ENCODE data around the gene LMAN2.

The LMAN2 gene

DNA sequence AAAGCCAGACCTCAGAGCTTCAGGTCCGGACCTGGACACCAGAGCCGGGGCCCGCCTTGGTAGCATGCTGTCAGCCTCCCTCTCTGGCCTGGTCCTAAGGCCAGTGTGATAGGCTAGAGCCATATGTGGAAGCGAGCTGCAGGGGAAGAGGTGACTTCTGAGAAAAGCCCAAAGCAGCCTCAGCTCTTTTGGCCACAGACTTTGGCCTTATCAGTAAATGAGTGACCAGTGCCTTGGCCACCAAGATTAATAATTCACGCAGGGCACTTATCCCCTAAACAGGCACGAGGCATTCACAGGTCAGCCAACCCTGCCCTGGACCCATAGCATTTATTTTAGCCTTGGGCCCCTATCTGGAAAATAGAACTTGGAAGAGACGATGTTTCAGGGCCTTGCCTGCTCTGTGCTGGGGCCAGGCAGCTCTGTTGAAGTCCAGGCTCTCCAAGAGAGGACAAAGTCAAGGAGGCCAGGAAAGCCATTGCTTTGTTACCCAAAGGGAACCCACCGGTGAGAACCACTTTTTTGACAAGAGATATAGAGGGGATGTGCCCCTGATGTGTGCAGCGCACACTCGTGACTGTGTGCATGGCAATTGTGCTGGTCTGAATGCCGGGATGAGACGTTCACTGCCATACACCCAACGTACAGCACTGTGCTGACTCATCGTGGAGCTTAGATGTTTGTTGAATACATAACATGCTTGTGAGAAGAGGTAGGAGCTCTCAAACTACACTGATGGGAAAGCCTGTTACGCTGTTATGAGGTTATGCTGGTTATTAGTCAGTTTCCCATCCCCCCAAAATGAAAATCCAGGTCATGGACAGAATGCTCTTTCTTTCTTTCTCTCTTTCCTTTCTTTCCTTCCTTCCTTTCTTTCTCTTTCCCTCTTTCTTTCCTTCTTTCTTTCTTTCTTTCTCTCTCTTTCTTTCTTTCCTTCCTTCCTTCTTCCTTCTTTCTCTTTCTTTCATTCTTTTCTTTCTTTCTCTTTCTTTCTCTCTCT, 27.7 kb upstream of the LMAN2 start:
- 70% methylated on average over 13 of the region's 15 CpGs for WGBS
- no peak overlapping the region for H3K4me2 ChIP-seq (ENCODE audit: low read length, poor library complexity, severe bottlenecking)
- no peaks in the 10 kb centered on the region for H3K36me3 ChIP-seq (ENCODE audit: control insufficient read depth in 1 of 2, insufficient read depth in 2 of 2, low read depth in 1 of 2, low read length in 2 of 2)
- no peak overlapping the region for H2AFZ ChIP-seq (ENCODE audit: low read depth, low read length)
- H3K4me1 ChIP-seq (ENCODE audit: control insufficient read depth, insufficient read depth, low read depth, low read length), result peaks cover 18% of the 10 kb centered on the region
- H3K4me3 ChIP-seq (ENCODE audit: insufficient read depth in 1 of 2, low read depth in 1 of 2, low read length in 2 of 2), result no peak overlapping the region
- no peak overlapping the region for H2BK15ac ChIP-seq (ENCODE audit: low read depth, poor library complexity, severe bottlenecking)
- H3K79me1 ChIP-seq (replicated peaks; ENCODE audit: low read length, poor library complexity, severe bottlenecking), result no peaks in the 10 kb centered on the region
- no peaks in the 10 kb centered on the region for H3K9me3 ChIP-seq (ENCODE audit: control insufficient read depth, low read length)
- peak overlapping the region in 1 of 2 experiments; percentile 60 for H3K4ac ChIP-seq (ENCODE audit: low read depth in 1 of 2, low read length in 2 of 2)
- H3K27ac ChIP-seq (ENCODE audit: low read length, poor library complexity, severe bottlenecking), result peak overlapping the region; percentile 79
- H3K14ac ChIP-seq (ENCODE audit: low read length in 2 of 2), result peak overlapping the region in 1 of 2 experiments; percentile 46
- peak overlapping the region; percentile 53 to 55 for H2BK12ac ChIP-seq (ENCODE audit: low read length in 2 of 2)
- no peak overlapping the region for H3K23ac ChIP-seq (ENCODE audit: low read length in 2 of 2)
- peak overlapping the region; percentile 11 to 59 for H3K18ac ChIP-seq (ENCODE audit: low read depth in 1 of 2, low read length in 2 of 2)
- H2BK120ac ChIP-seq (ENCODE audit: low read depth, low read length), result no peak overlapping the region
- H4K8ac ChIP-seq (ENCODE audit: low read length), result peak overlapping the region; percentile 76
- no peak overlapping the region for H3K9ac ChIP-seq (ENCODE audit: low read length)
- H3K27me3 ChIP-seq (ENCODE audit: control insufficient read depth in 1 of 2, insufficient read depth in 1 of 2, low read length in 2 of 2), result peaks cover 3 to 56% of the 10 kb centered on the region in 2 experiments
- H2AK5ac ChIP-seq (ENCODE audit: low read length, severe bottlenecking), result no peak overlapping the region
- peak overlapping the region; percentile 5 for H4K91ac ChIP-seq (ENCODE audit: low read length)
- DNase-seq, result peak; percentile 90
- peak overlapping the region; percentile 37 for H2BK5ac ChIP-seq (ENCODE audit: low read depth, low read length, poor library complexity, severe bottlenecking)

DNA sequence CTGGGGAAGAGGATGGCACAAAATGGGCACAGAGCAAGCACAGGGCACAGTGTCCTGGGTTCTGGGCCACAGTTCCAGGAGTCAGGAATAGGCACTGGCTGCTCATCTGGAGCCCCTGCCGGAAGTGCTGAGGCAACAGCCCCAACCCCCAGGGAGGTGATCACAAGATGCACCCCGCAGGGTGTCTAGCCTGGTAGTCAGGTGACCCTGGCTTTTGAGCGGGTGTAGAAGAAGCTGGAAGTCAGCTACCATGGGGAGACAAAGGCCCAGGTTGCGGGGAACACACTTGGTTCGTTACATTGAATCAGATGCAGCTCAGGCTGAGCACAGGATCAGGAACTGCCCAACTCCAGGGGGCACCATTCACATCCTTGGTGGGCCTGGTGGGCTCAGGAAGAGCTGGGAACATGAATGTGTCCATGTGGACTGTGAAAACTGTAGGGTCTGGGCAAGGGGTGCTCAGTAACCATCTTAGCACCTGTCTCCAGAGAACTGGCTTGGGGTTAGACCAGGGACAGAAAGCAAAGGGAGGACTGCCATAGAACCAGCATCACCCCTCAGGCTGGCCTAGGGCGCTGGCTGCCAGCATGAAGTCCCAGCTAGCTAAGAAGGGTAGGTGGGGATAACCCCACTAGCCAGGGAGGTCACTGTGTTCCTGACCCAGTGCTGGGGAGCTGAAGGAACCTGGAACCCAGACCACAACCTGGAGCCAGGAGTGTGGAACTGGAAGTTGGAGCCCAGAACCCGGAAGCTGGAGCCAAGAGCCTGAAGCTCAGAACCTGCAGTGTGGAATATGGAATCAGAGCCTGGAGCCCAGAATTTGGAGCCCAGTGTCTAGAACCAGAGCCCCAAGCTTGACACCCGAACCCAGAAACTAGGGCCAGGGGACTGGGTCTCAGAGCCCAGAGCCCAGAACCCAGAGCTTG, 26.6 kb upstream of the LMAN2 start:
- WGBS, result 96% methylated on average over 8 of the region's 8 CpGs
- Histone ChIP-seq H3K79me1 (replicated peaks; ENCODE audit: low read length, poor library complexity, severe bottlenecking) (no peaks in the 10 kb centered on the region), H2BK5ac (ENCODE audit: low read depth, low read length, poor library complexity, severe bottlenecking) (no peak overlapping the region), H2AK5ac (ENCODE audit: low read length, severe bottlenecking) (peak overlapping the region; percentile 29), H3K27ac (ENCODE audit: low read length, poor library complexity, severe bottlenecking) (no peak overlapping the region), H3K23ac (ENCODE audit: low read length in 2 of 2) (no peak overlapping the region), H3K9me3 (ENCODE audit: control insufficient read depth, low read length) (no peaks in the 10 kb centered on the region), H3K9ac (ENCODE audit: low read length) (no peak overlapping the region), H3K4me2 (ENCODE audit: low read length, poor library complexity, severe bottlenecking) (no peak overlapping the region), H2AFZ (ENCODE audit: low read depth, low read length) (no peak overlapping the region), H2BK12ac (ENCODE audit: low read length in 2 of 2) (no peak overlapping the region), H3K4ac (ENCODE audit: low read depth in 1 of 2, low read length in 2 of 2) (no peak overlapping the region), H3K36me3 (ENCODE audit: control insufficient read depth in 1 of 2, insufficient read depth in 2 of 2, low read depth in 1 of 2, low read length in 2 of 2) (peaks cover 0 to 4% of the 10 kb centered on the region in 2 experiments), H3K18ac (ENCODE audit: low read depth in 1 of 2, low read length in 2 of 2) (no peak overlapping the region), H2BK15ac (ENCODE audit: low read depth, poor library complexity, severe bottlenecking) (no peak overlapping the region), H3K27me3 (ENCODE audit: control insufficient read depth in 1 of 2, insufficient read depth in 1 of 2, low read length in 2 of 2) (peaks cover 0 to 54% of the 10 kb centered on the region in 2 experiments), H3K4me3 (ENCODE audit: insufficient read depth in 1 of 2, low read depth in 1 of 2, low read length in 2 of 2) (no peak overlapping the region), H2BK120ac (ENCODE audit: low read depth, low read length) (no peak overlapping the region), H3K4me1 (ENCODE audit: control insufficient read depth, insufficient read depth, low read depth, low read length) (peaks cover 18% of the 10 kb centered on the region), H4K91ac (ENCODE audit: low read length) (no peak overlapping the region), H4K8ac (ENCODE audit: low read length) (no peak overlapping the region), H3K14ac (ENCODE audit: low read length in 2 of 2) (no peak overlapping the region)
- no peak for DNase-seq

- no peak overlapping the region for H3K4me2 ChIP-seq (ENCODE audit: low read length, poor library complexity, severe bottlenecking)
- no peak overlapping the region for H2BK5ac ChIP-seq (ENCODE audit: low read depth, low read length, poor library complexity, severe bottlenecking)
- no peak overlapping the region for H2AK5ac ChIP-seq (ENCODE audit: low read length, severe bottlenecking)
- H3K14ac ChIP-seq (ENCODE audit: low read length in 2 of 2), result no peak overlapping the region
- no peak overlapping the region for H3K18ac ChIP-seq (ENCODE audit: low read depth in 1 of 2, low read length in 2 of 2)
- no peak overlapping the region for H3K23ac ChIP-seq (ENCODE audit: low read length in 2 of 2)
- no peak overlapping the region for H2AFZ ChIP-seq (ENCODE audit: low read depth, low read length)
- H4K91ac ChIP-seq (ENCODE audit: low read length), result no peak overlapping the region
- no peak overlapping the region for H4K8ac ChIP-seq (ENCODE audit: low read length)
- H2BK15ac ChIP-seq (ENCODE audit: low read depth, poor library complexity, severe bottlenecking), result no peak overlapping the region
- H3K27me3 ChIP-seq (ENCODE audit: control insufficient read depth in 1 of 2, insufficient read depth in 1 of 2, low read length in 2 of 2), result peaks cover 0 to 35% of the 10 kb centered on the region in 2 experiments
- H3K4me3 ChIP-seq (ENCODE audit: insufficient read depth in 1 of 2, low read depth in 1 of 2, low read length in 2 of 2), result no peak overlapping the region
- no peak overlapping the region for H2BK120ac ChIP-seq (ENCODE audit: low read depth, low read length)
- H3K79me1 ChIP-seq (replicated peaks; ENCODE audit: low read length, poor library complexity, severe bottlenecking), result peaks cover 10% of the 10 kb centered on the region
- H3K36me3 ChIP-seq (ENCODE audit: control insufficient read depth in 1 of 2, insufficient read depth in 2 of 2, low read depth in 1 of 2, low read length in 2 of 2), result peaks cover 0 to 14% of the 10 kb centered on the region in 2 experiments
- H2BK12ac ChIP-seq (ENCODE audit: low read length in 2 of 2), result no peak overlapping the region
- 95% methylated on average over 11 of the region's 11 CpGs for WGBS
- peaks cover 30% of the 10 kb centered on the region for H3K4me1 ChIP-seq (ENCODE audit: control insufficient read depth, insufficient read depth, low read depth, low read length)
- H3K27ac ChIP-seq (ENCODE audit: low read length, poor library complexity, severe bottlenecking), result no peak overlapping the region
- no peak overlapping the region for H3K9ac ChIP-seq (ENCODE audit: low read length)
- no peaks in the 10 kb centered on the region for H3K9me3 ChIP-seq (ENCODE audit: control insufficient read depth, low read length)
- no peak overlapping the region for H3K4ac ChIP-seq (ENCODE audit: low read depth in 1 of 2, low read length in 2 of 2)
- DNase-seq, result no peak
Measured at GRCh38 chr5:177376107-177376506, 24.6 kb upstream of the LMAN2 start.
